Measurements from ENCODE around the gene PALM3. TPM values are rescaled to one million over a fixed set of nuclear protein-coding genes. Genes with fewer than 3 reads are reported as not detected.
A peak's percentile ranks its signal among the peaks of the same experiment; 100 is the strongest.

The PALM3 gene
- total and polyA plus RNA-seq, 10 of the 15 experiments (the other 5 are each of a cell fraction or from before 2014, with no cell fraction given), result 0.07 TPM; not detected in 9

DNA sequence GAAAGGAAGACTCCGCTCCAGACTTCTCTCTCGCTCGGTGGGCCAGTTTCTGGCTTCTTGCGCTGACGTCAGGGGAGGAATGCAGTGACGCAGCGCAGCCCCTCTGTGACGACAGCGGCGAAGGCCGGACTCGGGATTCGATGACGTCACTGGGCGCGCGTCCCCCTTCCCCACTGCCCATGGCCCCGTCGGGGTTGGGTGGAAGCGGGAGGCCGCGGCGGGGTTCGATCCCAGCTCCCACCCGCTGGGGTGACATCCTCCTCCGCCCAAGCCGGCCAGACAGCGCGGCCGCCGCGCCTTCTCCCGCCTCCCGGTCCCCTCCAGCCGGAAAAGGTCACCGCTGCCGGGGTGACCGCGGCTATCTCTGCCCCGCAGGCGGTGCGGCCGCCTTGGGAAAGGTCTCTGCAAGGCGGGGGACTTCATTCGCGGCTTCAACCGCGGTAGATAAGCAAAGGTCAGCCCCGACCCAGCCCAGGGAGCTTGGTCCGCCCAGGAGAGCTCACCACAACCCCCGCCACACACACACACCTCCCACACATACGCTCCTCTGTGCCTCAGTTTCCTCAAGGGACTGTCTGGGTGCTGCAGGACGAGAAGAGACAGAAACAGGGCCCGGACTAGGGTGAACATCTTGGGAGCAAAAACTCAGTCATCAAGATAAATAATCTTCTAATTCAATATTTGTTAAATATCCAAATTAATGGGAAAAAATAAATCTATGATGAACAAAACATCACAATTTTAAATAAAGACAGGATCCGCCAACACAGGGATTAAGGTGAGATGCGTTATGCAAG is 54.9 kb downstream of the PALM3 start (continued):
- TF ChIP-seq, protein P1, sequence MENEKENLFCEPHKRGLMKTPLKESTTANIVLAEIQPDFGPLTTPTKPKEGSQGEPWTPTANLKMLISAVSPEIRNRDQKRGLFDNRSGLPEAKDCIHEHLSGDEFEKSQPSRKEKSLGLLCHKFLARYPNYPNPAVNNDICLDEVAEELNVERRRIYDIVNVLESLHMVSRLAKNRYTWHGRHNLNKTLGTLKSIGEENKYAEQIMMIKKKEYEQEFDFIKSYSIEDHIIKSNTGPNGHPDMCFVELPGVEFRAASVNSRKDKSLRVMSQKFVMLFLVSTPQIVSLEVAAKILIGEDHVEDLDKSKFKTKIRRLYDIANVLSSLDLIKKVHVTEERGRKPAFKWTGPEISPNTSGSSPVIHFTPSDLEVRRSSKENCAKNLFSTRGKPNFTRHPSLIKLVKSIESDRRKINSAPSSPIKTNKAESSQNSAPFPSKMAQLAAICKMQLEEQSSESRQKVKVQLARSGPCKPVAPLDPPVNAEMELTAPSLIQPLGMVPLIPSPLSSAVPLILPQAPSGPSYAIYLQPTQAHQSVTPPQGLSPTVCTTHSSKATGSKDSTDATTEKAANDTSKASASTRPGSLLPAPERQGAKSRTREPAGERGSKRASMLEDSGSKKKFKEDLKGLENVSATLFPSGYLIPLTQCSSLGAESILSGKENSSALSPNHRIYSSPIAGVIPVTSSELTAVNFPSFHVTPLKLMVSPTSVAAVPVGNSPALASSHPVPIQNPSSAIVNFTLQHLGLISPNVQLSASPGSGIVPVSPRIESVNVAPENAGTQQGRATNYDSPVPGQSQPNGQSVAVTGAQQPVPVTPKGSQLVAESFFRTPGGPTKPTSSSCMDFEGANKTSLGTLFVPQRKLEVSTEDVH (IDR thresholded peaks at IDR 0.05; ENCODE audit: low read depth, partially characterized antibody), result no peak
- TF ChIP-seq, protein P2, sequence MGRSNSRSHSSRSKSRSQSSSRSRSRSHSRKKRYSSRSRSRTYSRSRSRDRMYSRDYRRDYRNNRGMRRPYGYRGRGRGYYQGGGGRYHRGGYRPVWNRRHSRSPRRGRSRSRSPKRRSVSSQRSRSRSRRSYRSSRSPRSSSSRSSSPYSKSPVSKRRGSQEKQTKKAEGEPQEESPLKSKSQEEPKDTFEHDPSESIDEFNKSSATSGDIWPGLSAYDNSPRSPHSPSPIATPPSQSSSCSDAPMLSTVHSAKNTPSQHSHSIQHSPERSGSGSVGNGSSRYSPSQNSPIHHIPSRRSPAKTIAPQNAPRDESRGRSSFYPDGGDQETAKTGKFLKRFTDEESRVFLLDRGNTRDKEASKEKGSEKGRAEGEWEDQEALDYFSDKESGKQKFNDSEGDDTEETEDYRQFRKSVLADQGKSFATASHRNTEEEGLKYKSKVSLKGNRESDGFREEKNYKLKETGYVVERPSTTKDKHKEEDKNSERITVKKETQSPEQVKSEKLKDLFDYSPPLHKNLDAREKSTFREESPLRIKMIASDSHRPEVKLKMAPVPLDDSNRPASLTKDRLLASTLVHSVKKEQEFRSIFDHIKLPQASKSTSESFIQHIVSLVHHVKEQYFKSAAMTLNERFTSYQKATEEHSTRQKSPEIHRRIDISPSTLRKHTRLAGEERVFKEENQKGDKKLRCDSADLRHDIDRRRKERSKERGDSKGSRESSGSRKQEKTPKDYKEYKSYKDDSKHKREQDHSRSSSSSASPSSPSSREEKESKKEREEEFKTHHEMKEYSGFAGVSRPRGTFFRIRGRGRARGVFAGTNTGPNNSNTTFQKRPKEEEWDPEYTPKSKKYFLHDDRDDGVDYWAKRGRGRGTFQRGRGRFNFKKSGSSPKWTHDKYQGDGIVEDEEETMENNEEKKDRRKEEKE (IDR thresholded peaks at IDR 0.05), result no peak; the same call in 1 of the 2 replicates
- TF ChIP-seq, protein P3, sequence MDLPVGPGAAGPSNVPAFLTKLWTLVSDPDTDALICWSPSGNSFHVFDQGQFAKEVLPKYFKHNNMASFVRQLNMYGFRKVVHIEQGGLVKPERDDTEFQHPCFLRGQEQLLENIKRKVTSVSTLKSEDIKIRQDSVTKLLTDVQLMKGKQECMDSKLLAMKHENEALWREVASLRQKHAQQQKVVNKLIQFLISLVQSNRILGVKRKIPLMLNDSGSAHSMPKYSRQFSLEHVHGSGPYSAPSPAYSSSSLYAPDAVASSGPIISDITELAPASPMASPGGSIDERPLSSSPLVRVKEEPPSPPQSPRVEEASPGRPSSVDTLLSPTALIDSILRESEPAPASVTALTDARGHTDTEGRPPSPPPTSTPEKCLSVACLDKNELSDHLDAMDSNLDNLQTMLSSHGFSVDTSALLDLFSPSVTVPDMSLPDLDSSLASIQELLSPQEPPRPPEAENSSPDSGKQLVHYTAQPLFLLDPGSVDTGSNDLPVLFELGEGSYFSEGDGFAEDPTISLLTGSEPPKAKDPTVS (IDR thresholded peaks at IDR 0.05; ENCODE audit: low read depth, low read length), result no peak
- no peak; the same call in 1 of the 2 replicates for TF ChIP-seq MTA2 (IDR thresholded peaks at IDR 0.05; ENCODE audit: low read depth)
- no peak for TF ChIP-seq FOXM1 (IDR thresholded peaks at IDR 0.05; ENCODE audit: low read depth, low read length)
- no peak for TF ChIP-seq ZBED1 (IDR thresholded peaks at IDR 0.05; ENCODE audit: borderline replicate concordance)
- TF ChIP-seq, protein P4, sequence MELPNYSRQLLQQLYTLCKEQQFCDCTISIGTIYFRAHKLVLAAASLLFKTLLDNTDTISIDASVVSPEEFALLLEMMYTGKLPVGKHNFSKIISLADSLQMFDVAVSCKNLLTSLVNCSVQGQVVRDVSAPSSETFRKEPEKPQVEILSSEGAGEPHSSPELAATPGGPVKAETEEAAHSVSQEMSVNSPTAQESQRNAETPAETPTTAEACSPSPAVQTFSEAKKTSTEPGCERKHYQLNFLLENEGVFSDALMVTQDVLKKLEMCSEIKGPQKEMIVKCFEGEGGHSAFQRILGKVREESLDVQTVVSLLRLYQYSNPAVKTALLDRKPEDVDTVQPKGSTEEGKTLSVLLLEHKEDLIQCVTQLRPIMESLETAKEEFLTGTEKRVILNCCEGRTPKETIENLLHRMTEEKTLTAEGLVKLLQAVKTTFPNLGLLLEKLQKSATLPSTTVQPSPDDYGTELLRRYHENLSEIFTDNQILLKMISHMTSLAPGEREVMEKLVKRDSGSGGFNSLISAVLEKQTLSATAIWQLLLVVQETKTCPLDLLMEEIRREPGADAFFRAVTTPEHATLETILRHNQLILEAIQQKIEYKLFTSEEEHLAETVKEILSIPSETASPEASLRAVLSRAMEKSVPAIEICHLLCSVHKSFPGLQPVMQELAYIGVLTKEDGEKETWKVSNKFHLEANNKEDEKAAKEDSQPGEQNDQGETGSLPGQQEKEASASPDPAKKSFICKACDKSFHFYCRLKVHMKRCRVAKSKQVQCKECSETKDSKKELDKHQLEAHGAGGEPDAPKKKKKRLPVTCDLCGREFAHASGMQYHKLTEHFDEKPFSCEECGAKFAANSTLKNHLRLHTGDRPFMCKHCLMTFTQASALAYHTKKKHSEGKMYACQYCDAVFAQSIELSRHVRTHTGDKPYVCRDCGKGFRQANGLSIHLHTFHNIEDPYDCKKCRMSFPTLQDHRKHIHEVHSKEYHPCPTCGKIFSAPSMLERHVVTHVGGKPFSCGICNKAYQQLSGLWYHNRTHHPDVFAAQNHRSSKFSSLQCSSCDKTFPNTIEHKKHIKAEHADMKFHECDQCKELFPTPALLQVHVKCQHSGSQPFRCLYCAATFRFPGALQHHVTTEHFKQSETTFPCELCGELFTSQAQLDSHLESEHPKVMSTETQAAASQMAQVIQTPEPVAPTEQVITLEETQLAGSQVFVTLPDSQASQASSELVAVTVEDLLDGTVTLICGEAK (IDR thresholded peaks at IDR 0.05; ENCODE audit: borderline replicate concordance), result no peak
- no peak for TF ChIP-seq KAT2A (conservative IDR thresholded peaks at IDR 0.05; ENCODE audit: control insufficient read depth, low read depth, low read length)
- peak; percentile 12; the same call in 1 of the 2 replicates for TF ChIP-seq JUNB (IDR thresholded peaks at IDR 0.05)
- no peak for TF ChIP-seq MEF2B (IDR thresholded peaks at IDR 0.05; ENCODE audit: partially characterized antibody, poor library complexity, severe bottlenecking)
- no peak for TF ChIP-seq NFXL1 (IDR thresholded peaks at IDR 0.05; ENCODE audit: borderline replicate concordance)
- TF ChIP-seq EZH2 (IDR thresholded peaks at IDR 0.05; ENCODE audit: borderline replicate concordance, control insufficient read depth, low read depth, low read length), result no peak
- TF ChIP-seq CHD2 (IDR thresholded peaks at IDR 0.05; ENCODE audit: borderline replicate concordance, low read depth, low read length), result no peak
- no peak for TF ChIP-seq CEBPB (IDR thresholded peaks at IDR 0.05; ENCODE audit: borderline replicate concordance in 1 of 2, low read depth in 2 of 2, low read length in 2 of 2)
- TF ChIP-seq, protein P5, sequence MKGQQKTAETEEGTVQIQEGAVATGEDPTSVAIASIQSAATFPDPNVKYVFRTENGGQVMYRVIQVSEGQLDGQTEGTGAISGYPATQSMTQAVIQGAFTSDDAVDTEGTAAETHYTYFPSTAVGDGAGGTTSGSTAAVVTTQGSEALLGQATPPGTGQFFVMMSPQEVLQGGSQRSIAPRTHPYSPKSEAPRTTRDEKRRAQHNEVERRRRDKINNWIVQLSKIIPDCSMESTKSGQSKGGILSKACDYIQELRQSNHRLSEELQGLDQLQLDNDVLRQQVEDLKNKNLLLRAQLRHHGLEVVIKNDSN (IDR thresholded peaks at IDR 0.05; ENCODE audit: borderline replicate concordance, extremely low read length, insufficient read depth, low read depth, low read length), result no peak

Measured in GM12878 (cell line).